Ectodermal cell (in vitro differentiated cells): Measurements from ENCODE around the gene JUND.
A peak's percentile ranks its signal among the peaks of the same experiment; 100 is the strongest.

ENCODE experiments used
- H3K27ac ChIP-seq: 2 replicates; pipeline ENCODE4 v1.7.0; 2013; ENCODE audit warnings: mild to moderate bottlenecking, low read depth, low read length; ENCODE audit not compliant: insufficient read depth, poor library complexity, severe bottlenecking
- H3K27me3 ChIP-seq: 2 replicates; pipeline ENCODE4 v1.7.0; 2013; ENCODE audit warnings: mild to moderate bottlenecking, low read length; ENCODE audit not compliant: insufficient read depth, control insufficient read depth, poor library complexity, severe bottlenecking
- H3K36me3 ChIP-seq: one replicate; pipeline ENCODE4 v1.7.0; 2013; ENCODE audit warnings: low read length; ENCODE audit not compliant: control insufficient read depth, insufficient read depth
- H3K4me1 ChIP-seq: one replicate; pipeline ENCODE4 v1.7.0; 2013; ENCODE audit warnings: low read length; ENCODE audit not compliant: control insufficient read depth, insufficient read depth
- H3K4me3 ChIP-seq: 2 replicates; pipeline ENCODE4 v1.7.0; 2013; ENCODE audit warnings: low read depth, low read length, control low read depth; ENCODE audit not compliant: insufficient read depth
- H3K9me3 ChIP-seq: 2 replicates; pipeline ENCODE4 v1.7.0; 2013; ENCODE audit warnings: mild to moderate bottlenecking, low read length, moderate library complexity; ENCODE audit not compliant: control insufficient read depth
- WGBS, 2 experiments: methylation state at CpG; one replicate each; pipeline ENCODE4 v1.1.7; 2013; ENCODE audit warnings: missing lambda C conversion rate in 2 of 2; 5-methylcytosine and 5-hydroxymethylcytosine counted together

The JUND gene

GRCh38 chr19:18308948-18309325, 27.5 kb upstream of the JUND start:
- no peak overlapping the region for H3K27ac ChIP-seq
- WGBS, 2 experiments: 91 to 94% methylated on average over 7 of the region's 7 CpGs
- H3K9me3 ChIP-seq: no peaks in the 10 kb centered on the region
- H3K27me3 ChIP-seq: no peaks in the 10 kb centered on the region
- H3K4me3 ChIP-seq: no peak overlapping the region
- peaks cover 15% of the 10 kb centered on the region for H3K36me3 ChIP-seq
- H3K4me1 ChIP-seq: peaks cover 17% of the 10 kb centered on the region

DNA sequence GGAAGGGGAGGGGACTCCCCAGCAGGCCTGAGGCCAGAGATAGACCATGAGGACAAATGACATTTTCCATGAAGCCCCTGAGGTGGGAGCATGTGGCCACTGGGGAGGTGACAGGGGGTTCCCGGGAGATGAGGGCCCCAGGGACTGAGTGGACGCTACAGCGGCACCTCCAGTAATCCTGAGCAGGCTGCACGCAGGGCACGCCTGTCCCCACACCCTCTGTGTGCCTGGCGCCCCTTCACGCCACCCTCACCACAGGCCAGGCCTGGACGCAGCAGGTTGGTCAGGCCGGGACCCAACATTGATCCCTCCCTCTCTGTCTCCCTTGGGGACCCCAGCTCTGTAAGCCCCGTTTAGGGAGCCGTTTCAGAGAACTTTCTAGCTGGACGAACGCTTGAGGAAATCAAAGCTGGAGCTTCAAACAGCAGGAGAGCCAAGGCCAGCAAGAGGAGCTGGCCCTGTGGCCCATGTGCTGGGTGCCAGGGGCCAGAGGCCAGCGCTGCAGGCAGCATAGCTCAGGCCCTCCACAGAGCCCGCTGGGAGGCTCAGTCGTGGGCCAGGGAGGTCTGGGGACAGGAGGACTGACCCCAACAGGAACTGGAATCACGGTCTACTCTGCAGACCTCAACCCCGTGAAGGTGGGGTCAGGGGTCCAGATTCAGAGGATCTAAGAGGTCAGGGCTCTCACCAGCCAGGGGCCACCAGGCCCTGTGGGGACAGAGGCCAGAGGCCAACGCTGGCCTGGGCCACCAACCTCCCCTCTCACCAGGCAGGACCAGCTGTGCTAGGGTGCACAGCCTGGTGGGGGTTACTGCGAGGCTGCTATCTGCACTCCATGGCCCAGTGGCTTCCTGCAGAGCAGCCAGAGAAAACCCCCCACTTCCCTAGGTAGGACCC, 26.9 kb upstream of the JUND start:
- Histone ChIP-seq H3K27me3 (no peaks in the 10 kb centered on the region), H3K36me3 (peaks cover 15% of the 10 kb centered on the region), H3K4me1 (peaks cover 17% of the 10 kb centered on the region), H3K4me3 (no peak overlapping the region), H3K27ac (no peak overlapping the region), H3K9me3 (no peaks in the 10 kb centered on the region)
- 94% methylated on average over 20 of the region's 20 CpGs for WGBS, 2 experiments

- no peak overlapping the region for H3K4me3 ChIP-seq
- peaks cover 17% of the 10 kb centered on the region for H3K4me1 ChIP-seq
- no peak overlapping the region for H3K27ac ChIP-seq
- no peaks in the 10 kb centered on the region for H3K27me3 ChIP-seq
- WGBS, 2 experiments: 94% methylated on average over 19 of the region's 19 CpGs
- peaks cover 15% of the 10 kb centered on the region for H3K36me3 ChIP-seq
- H3K9me3 ChIP-seq: no peaks in the 10 kb centered on the region
These were observed 25.9 kb upstream of the JUND start for GRCh38 chr19:18307271-18307681.

GRCh38 chr19:18306888-18307260, 25.5 kb upstream of the JUND start:
- 92 to 93% methylated on average over 14 of the region's 14 CpGs for WGBS, 2 experiments
- H3K27ac ChIP-seq: no peak overlapping the region

DNA sequence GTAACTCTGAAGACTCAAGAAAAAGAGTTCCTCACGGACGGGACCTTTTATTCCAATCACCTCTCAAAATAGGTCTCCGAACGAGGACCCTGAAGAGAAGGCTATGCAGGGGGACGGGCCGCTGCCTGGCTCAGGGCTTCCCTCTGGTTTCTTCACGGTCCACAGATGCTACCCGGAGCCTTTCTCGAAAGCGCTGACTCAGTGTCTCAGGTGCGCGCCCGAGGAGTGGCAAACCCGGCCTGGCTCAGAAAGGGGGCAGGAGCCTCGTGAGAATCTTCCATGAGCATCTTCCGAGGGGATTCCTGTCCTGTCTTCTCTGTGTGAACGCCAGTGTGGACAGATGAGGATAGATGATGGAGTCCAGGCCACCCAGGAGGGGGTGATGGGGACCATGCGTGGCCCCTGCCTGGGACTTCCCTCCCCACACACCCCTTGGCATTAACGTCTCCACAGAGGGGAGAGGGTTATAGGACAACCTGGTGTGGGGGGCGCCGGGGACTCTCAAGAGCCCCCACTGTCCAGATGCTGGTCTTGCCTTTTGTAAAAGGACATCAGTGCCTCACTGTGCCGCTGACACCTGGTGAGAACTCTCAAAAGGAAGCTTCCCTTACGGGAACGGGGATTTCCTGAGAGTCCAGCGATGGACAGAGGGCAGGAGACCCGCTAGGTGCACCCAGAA, 24.9 kb upstream of the JUND start:
- peaks cover 15% of the 10 kb centered on the region for H3K36me3 ChIP-seq
- no peaks in the 10 kb centered on the region for H3K9me3 ChIP-seq
- H3K4me3 ChIP-seq: no peak overlapping the region
- WGBS, 2 experiments: 91 to 93% methylated on average over 26 of the region's 26 CpGs
- no peak overlapping the region for H3K27ac ChIP-seq
- H3K4me1 ChIP-seq: peaks cover 17% of the 10 kb centered on the region
- no peaks in the 10 kb centered on the region for H3K27me3 ChIP-seq

More at GRCh38 chr19:18306888-18307260, 25.5 kb upstream of the JUND start:
- H3K4me3 ChIP-seq: no peak overlapping the region
- H3K4me1 ChIP-seq: peaks cover 17% of the 10 kb centered on the region
- no peaks in the 10 kb centered on the region for H3K27me3 ChIP-seq
- H3K9me3 ChIP-seq: no peaks in the 10 kb centered on the region
- H3K36me3 ChIP-seq: peaks cover 15% of the 10 kb centered on the region

- H3K4me3 ChIP-seq: peak overlapping the region; percentile 2
- peaks cover 12% of the 10 kb centered on the region for H3K36me3 ChIP-seq
- peaks cover 17% of the 10 kb centered on the region for H3K4me1 ChIP-seq
- H3K27me3 ChIP-seq: no peaks in the 10 kb centered on the region
- H3K9me3 ChIP-seq: no peaks in the 10 kb centered on the region
- WGBS, 2 experiments: 12 to 14% methylated on average over 29 of the region's 29 CpGs
- peak overlapping the region; percentile 84 for H3K27ac ChIP-seq
These were observed 23.3 kb upstream of the JUND start for GRCh38 chr19:18304458-18305310.

DNA sequence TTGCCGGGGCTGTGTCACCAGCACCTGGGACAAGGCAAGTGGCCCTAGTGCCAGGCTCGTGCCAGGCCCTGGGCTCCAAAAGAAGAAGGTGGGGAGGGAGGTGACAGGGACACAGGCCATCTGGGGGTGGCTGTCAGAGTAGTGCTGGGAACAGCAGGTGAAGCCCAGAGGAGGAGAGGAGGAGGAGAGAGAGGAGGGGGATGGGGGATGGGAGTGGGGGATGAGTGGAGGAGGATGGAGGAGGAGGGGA, 22.7 kb upstream of the JUND start:
- Histone ChIP-seq H3K27ac (no peak overlapping the region), H3K9me3 (no peaks in the 10 kb centered on the region), H3K4me3 (no peak overlapping the region), H3K4me1 (peaks cover 17% of the 10 kb centered on the region), H3K27me3 (no peaks in the 10 kb centered on the region), H3K36me3 (peaks cover 12% of the 10 kb centered on the region)
- 19 to 26% methylated on average over 2 of the region's 2 CpGs for WGBS, 2 experiments

- no peaks in the 10 kb centered on the region for H3K9me3 ChIP-seq
- H3K27ac ChIP-seq: no peak overlapping the region
- H3K4me3 ChIP-seq: no peak overlapping the region
- H3K36me3 ChIP-seq: no peaks in the 10 kb centered on the region
- peaks cover 17% of the 10 kb centered on the region for H3K4me1 ChIP-seq
- 91 to 94% methylated on average over 3 to 4 of the region's 4 CpGs for WGBS, 2 experiments
- H3K27me3 ChIP-seq: no peaks in the 10 kb centered on the region
These were observed 20.3 kb upstream of the JUND start for GRCh38 chr19:18301718-18302111.

- WGBS, 2 experiments: 84 to 87% methylated on average over 18 of the region's 18 CpGs
- H3K4me3 ChIP-seq: no peak overlapping the region
- H3K27ac ChIP-seq: no peak overlapping the region
- H3K27me3 ChIP-seq: no peaks in the 10 kb centered on the region
- peaks cover 17% of the 10 kb centered on the region for H3K4me1 ChIP-seq
- H3K9me3 ChIP-seq: no peaks in the 10 kb centered on the region
- H3K36me3 ChIP-seq: no peaks in the 10 kb centered on the region
These were observed 19.7 kb upstream of the JUND start for GRCh38 chr19:18300930-18301717.
